Mammary epithelial cell (primary cell): ENCODE results near the gene SERPINA9.

ENCODE experiments used
- CTCF ChIP-seq, 2 donors: IDR thresholded peaks in 1 of 2; conservative IDR thresholded peaks in 1 of 2; 2 replicates each; pipeline ENCODE4 v1.5.1; 2011 to 2012; ENCODE audit warnings: inconsistent platforms in 2 of 2, low read length in 2 of 2, mild to moderate bottlenecking in 2 of 2, control low read depth in 1 of 2, low read depth in 1 of 2; ENCODE audit not compliant: insufficient read depth in 1 of 2; ENCODE audit errors: extremely low read depth in 1 of 2
- EZH2 ChIP-seq: IDR thresholded peaks from 2 replicates; pipeline ENCODE4 v1.6.1; 2012; ENCODE audit warnings: low read length, inconsistent platforms, borderline replicate concordance

GRCh38 chr14:94450722-94451090 is 25.3 kb downstream of the SERPINA9 start:
- TF ChIP-seq CTCF (conservative IDR thresholded peaks at IDR 0.05 in 1 of 2, IDR thresholded peaks at IDR 0.05 in 1 of 2; ENCODE audit: extremely low read depth in 1 of 2, insufficient read depth in 1 of 2, low read depth in 1 of 2, low read length in 2 of 2) (no peak), EZH2 (no peak)
